Right lobe of liver (tissue), 4 donors: ENCODE data around the gene RIPOR3.

ENCODE experiments used
- POLR2A ChIP-seq: fragments of 450-650 bp; IDR thresholded peaks from one replicate; pipeline ENCODE4 v1.6.1; 2017; ENCODE audit warnings: antibody characterized with exemption, mild to moderate bottlenecking
- TF ChIP-seq, protein P1 (sequence below), 4 donors: fragments of 200-600 bp in 3 of 4; fragments of 450-650 bp in 1 of 4; IDR thresholded peaks; one replicate each; pipeline versions ENCODE4 v1.5.1 to v1.8.0; 2016 to 2022; ENCODE audit warnings: antibody characterized with exemption in 4 of 4, mild to moderate bottlenecking in 2 of 4
- donor health status: DM: no; HTN: no; CAD: no.
- donor health status: DM: no; HTN: no; CAD: no.
- donor health status: DM: no; HTN: yes; CAD: no.

GRCh38 chr20:50717312-50717711 is 26.0 kb upstream of the RIPOR3 start:
- TF ChIP-seq, protein P1, sequence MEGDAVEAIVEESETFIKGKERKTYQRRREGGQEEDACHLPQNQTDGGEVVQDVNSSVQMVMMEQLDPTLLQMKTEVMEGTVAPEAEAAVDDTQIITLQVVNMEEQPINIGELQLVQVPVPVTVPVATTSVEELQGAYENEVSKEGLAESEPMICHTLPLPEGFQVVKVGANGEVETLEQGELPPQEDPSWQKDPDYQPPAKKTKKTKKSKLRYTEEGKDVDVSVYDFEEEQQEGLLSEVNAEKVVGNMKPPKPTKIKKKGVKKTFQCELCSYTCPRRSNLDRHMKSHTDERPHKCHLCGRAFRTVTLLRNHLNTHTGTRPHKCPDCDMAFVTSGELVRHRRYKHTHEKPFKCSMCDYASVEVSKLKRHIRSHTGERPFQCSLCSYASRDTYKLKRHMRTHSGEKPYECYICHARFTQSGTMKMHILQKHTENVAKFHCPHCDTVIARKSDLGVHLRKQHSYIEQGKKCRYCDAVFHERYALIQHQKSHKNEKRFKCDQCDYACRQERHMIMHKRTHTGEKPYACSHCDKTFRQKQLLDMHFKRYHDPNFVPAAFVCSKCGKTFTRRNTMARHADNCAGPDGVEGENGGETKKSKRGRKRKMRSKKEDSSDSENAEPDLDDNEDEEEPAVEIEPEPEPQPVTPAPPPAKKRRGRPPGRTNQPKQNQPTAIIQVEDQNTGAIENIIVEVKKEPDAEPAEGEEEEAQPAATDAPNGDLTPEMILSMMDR (IDR thresholded peaks at IDR 0.05), result no peak
- no peak for TF ChIP-seq POLR2A
